ENCODE measurements around the gene DOK5. TPM values are rescaled to one million over a fixed set of nuclear protein-coding genes. Genes with fewer than 3 reads are reported as not detected.

Gene DOK5
- total and polyA plus RNA-seq, 9 donors, result 0.24 to 38.3 (median 2.4) TPM; not detected in 1

GRCh38 chr20:54576518-54576917 is 101.1 kb downstream of the DOK5 start:
- intact Hi-C loops (cut with DNase I), result no loop called here
- peaks cover 3% of the 10 kb centered on the region for H3K4me1 ChIP-seq (ENCODE audit: insufficient read depth)
- 92 to 95% (median 95%) methylated on average over 6 of the region's 6 CpGs for WGBS, 3 donors
- no peaks in the 10 kb centered on the region for H3K9me3 ChIP-seq
- DNase-seq, result no peak
- TF ChIP-seq EP300 (IDR thresholded peaks at IDR 0.05), result no peak
- TF ChIP-seq CTCF (IDR thresholded peaks at IDR 0.05), result no peak
- TF ChIP-seq POLR2A (IDR thresholded peaks at IDR 0.05), result no peak
- no peaks in the 10 kb centered on the region for H3K27me3 ChIP-seq
- H3K36me3 ChIP-seq, result no peaks in the 10 kb centered on the region
- H3K4me3 ChIP-seq, result no peak overlapping the region
- no peak overlapping the region for H3K27ac ChIP-seq

GRCh38 chr20:54577637-54578036 is 102.2 kb downstream of the DOK5 start:
- Histone ChIP-seq H3K27ac (no peak overlapping the region), H3K27me3 (no peaks in the 10 kb centered on the region), H3K4me3 (no peak overlapping the region), H3K36me3 (no peaks in the 10 kb centered on the region), H3K9me3 (no peaks in the 10 kb centered on the region), H3K4me1 (ENCODE audit: insufficient read depth) (peaks cover 3% of the 10 kb centered on the region)
- no peak for DNase-seq
- intact Hi-C loops (cut with DNase I), result no loop called here
- TF ChIP-seq CTCF (IDR thresholded peaks at IDR 0.05), result no peak
- no peak for TF ChIP-seq POLR2A (IDR thresholded peaks at IDR 0.05)
- TF ChIP-seq EP300 (IDR thresholded peaks at IDR 0.05), result no peak

- TF ChIP-seq EP300 (IDR thresholded peaks at IDR 0.05) (no peak), POLR2A (IDR thresholded peaks at IDR 0.05) (no peak), CTCF (IDR thresholded peaks at IDR 0.05) (no peak)
- intact Hi-C loops (cut with DNase I), result no loop called here
- WGBS, 3 donors, result 77 to 82% (median 80%) methylated on average over 3 of the region's 3 CpGs
These were observed 109.8 kb downstream of the DOK5 start for GRCh38 chr20:54585217-54585616.

GRCh38 chr20:54587408-54587807 is 112.0 kb downstream of the DOK5 start:
- Histone ChIP-seq H3K27ac (no peak overlapping the region), H3K4me3 (no peak overlapping the region), H3K4me1 (ENCODE audit: insufficient read depth) (no peaks in the 10 kb centered on the region), H3K27me3 (no peaks in the 10 kb centered on the region), H3K36me3 (no peaks in the 10 kb centered on the region), H3K9me3 (no peaks in the 10 kb centered on the region)
- no peak for TF ChIP-seq CTCF (IDR thresholded peaks at IDR 0.05)
- TF ChIP-seq EP300 (IDR thresholded peaks at IDR 0.05), result no peak
- no peak for TF ChIP-seq POLR2A (IDR thresholded peaks at IDR 0.05)
- DNase-seq, result no peak
- WGBS, 3 donors, result 86 to 94% (median 88%) methylated on average over 6 of the region's 6 CpGs
- intact Hi-C loops (cut with DNase I), result no loop called here

More at GRCh38 chr20:54585217-54585616, 109.8 kb downstream of the DOK5 start:
- no peak for DNase-seq
- Histone ChIP-seq H3K4me1 (ENCODE audit: insufficient read depth) (no peaks in the 10 kb centered on the region), H3K27me3 (no peaks in the 10 kb centered on the region), H3K4me3 (no peak overlapping the region), H3K36me3 (no peaks in the 10 kb centered on the region), H3K9me3 (no peaks in the 10 kb centered on the region), H3K27ac (no peak overlapping the region)

Measured in ovary (tissue), 9 donors.